Heart left ventricle (tissue), 16 donors: ENCODE data around the gene CINP. TPM values are rescaled to one million over a fixed set of nuclear protein-coding genes. Genes with fewer than 3 reads are reported as not detected.
"Not testable (repeated sequence)": the region's sequence is repeated elsewhere in the genome, so short reads cannot be mapped to it uniquely, and the experiment has no call there.

ENCODE experiments used
- ATAC-seq, 4 donors: fragments of 200-7000 bp; cut with Tn5 transposase; one replicate each; pipeline ENCODE4 v1.9.1; 2020 to 2022; ENCODE audit warnings: moderate library complexity in 4 of 4, mild to moderate bottlenecking in 3 of 4, moderate number of reproducible peaks in 1 of 4
- DNase-seq, 5 donors: peaks; one replicate each; pipeline ENCODE4 v3.0.0-alpha.2; 2020
- H3K27ac ChIP-seq, 12 donors: fragments of 200-600 bp; sonication (generic) in 4 of 12; one replicate each; pipeline versions ENCODE4 v1.5.0 to v1.8.0; 2016 to 2022; ENCODE audit warnings: mild to moderate bottlenecking in 2 of 12
- H3K27me3 ChIP-seq, 9 donors: fragments of 200-600 bp; sonication (generic) in 2 of 9; one replicate each; pipeline versions ENCODE4 v1.5.1 to v1.8.0; 2016 to 2022; ENCODE audit warnings: mild to moderate bottlenecking in 3 of 9
- H3K36me3 ChIP-seq, 9 donors: fragments of 200-600 bp; sonication (generic) in 2 of 9; one replicate each; pipeline versions ENCODE4 v1.5.0 to v1.8.0; 2018 to 2022; ENCODE audit warnings: mild to moderate bottlenecking in 2 of 9
- H3K4me1 ChIP-seq, 12 donors: fragments of 200-600 bp; sonication (generic) in 4 of 12; one replicate each; pipeline versions ENCODE4 v1.5.0 to v1.8.0; 2016 to 2022; ENCODE audit warnings: mild to moderate bottlenecking in 3 of 12
- H3K4me3 ChIP-seq, 12 donors: fragments of 200-600 bp; sonication (generic) in 4 of 12; one replicate each; pipeline versions ENCODE4 v1.5.0 to v1.8.0; 2017 to 2022; ENCODE audit warnings: mild to moderate bottlenecking in 9 of 12, moderate library complexity in 4 of 12
- H3K9me3 ChIP-seq, 12 donors: fragments of 200-600 bp; sonication (generic) in 4 of 12; one replicate each; pipeline versions ENCODE4 v1.5.0 to v1.8.0; 2016 to 2022; ENCODE audit warnings: mild to moderate bottlenecking in 1 of 12
- CTCF ChIP-seq, 12 donors: fragments of 200-600 bp; sonication (generic) in 4 of 12; IDR thresholded peaks; one replicate each; pipeline versions ENCODE4 v1.5.0 to v1.8.0; 2018 to 2022; ENCODE audit warnings: antibody characterized with exemption in 12 of 12, mild to moderate bottlenecking in 5 of 12
- POLR2A ChIP-seq, 2 donors: fragments of 450-650 bp; IDR thresholded peaks; one replicate each; pipeline ENCODE4 v1.6.1; 2017; ENCODE audit warnings: antibody characterized with exemption in 2 of 2, mild to moderate bottlenecking in 2 of 2, moderate library complexity in 2 of 2
- WGBS, 4 donors: extraction: QIAGEN DNeasy Blood & Tissue Kit in 2 of 4; methylation state at CpG; one replicate each; pipeline versions ENCODE4 v1.1.5 to v1.1.7; 2013 to 2018; 5-methylcytosine and 5-hydroxymethylcytosine counted together
- intact Hi-C, 10 donors: fragments of 100-400 bp; cut with DNase I; formaldehyde crosslinking; loops; one replicate each; pipeline versions ENCODE4 v1.11.1 to v1.14.2; 2022
- polyA plus RNA-seq, 2 donors: library from polyadenylated mRNA; stranded (reverse); fragments of 200-250 nt; gene quantifications; one replicate each; pipeline ENCODE4 v1.2.3, GENCODE V29; 2013
- total RNA-seq, 9 donors: library from RNA; depleted of rRNA in 2 of 9; stranded (reverse); fragments of >200 nt in 2 of 9; fragmentation: NEBNext Ultra II Directional in 3 of 9; extraction: Animal tissue kit (Norgen Biotek cat#: 25700) in 3 of 9; gene quantifications; one replicate each; pipeline versions ENCODE4 v1.1.0 to v1.2.4, GENCODE V29; 2016 to 2023
- donor health status: ischemic (EF 13 %, LVEDD 7.1; RV severe dilation, severe dysfunction).
- donor health status: healthy with polysubstance abuse.
- donor health status: DM: no; HTN: yes; CAD: no.
- donor health status: DM: no; HTN: no; CAD: no.
- donor health status: ischemic (EF 25% LVEDD 6.9; RV normal size, moderate dysfunction).
- donor health status: ischemic (EF 25% LVEDD 5.7; RV mildly dilated, moderate dysfunction).
- donor health status: healthy.
- donor health status: DM: yes; HTN: yes; CAD: no.
- donor health status: ischemic (EF 35%, LVEDD 5.7; RV mildly dilated, moderate dysfunction).
- donor health status: nonischemic (EF 11% LVEDD 7.7; RV severe dilation, severe dysfunction).
- donor health status: DM: yes; HTN: yes; CAD: no.
- donor health status: PGD.
- donor health status: ischemic (EF 29% LVEDD 5.4; RV normal size, mild dysfunction).
- donor health status: nonischemic (EF 23%, LVEDD 6.1; RV moderate dilation, normal function).

CINP gene
- total and polyA plus RNA-seq, 11 donors = 26.4 to 51.6 (median 35.3) TPM

GRCh38 chr14:102304611-102305506 lies 57.8 kb downstream of the CINP start, which contains the start of gene MOK:
TSS of gene MOK (minus strand) at chr14:102305164. CDS start at chr14:102304968, 196 bp downstream.
- Histone ChIP-seq H3K4me3 (peak within 1 kb of the TSS; percentile 66 to 79 (median 73)), H3K4me1 (peaks cover 0 to 15% (median 6%) of the 10 kb centered on the region in 12 donors), H3K27ac (peak within 1 kb of the TSS; percentile 34 to 88 (median 76)), H3K9me3 (no peaks in the 10 kb centered on the region), H3K27me3 (no peaks in the 10 kb centered on the region), H3K36me3 (no peaks in the 10 kb centered on the region)
- DNase-seq (peak; percentile 96 to 98 (median 97)), ATAC-seq (peak; percentile 98 to 99 (median 99))
- WGBS, 4 donors = 1 to 3% (median 2%) methylated on average over 43 to 53 of the region's 53 CpGs
- TF ChIP-seq POLR2A (IDR thresholded peaks at IDR 0.05) = peak in 1 of 2 donors; percentile 31
- TF ChIP-seq CTCF (IDR thresholded peaks at IDR 0.05) = peak in 1 of 12 donors; percentile 16
- intact Hi-C loops = no loop called here

- Histone ChIP-seq H3K9me3 (no peaks in the 10 kb centered on the region), H3K27me3 (no peaks in the 10 kb centered on the region), H3K4me3 (peak overlapping the region in 3 of 12 donors; percentile 6 to 74 (median 70)), H3K36me3 (no peaks in the 10 kb centered on the region), H3K27ac (no peak overlapping the region), H3K4me1 (peaks cover 0 to 15% (median 6%) of the 10 kb centered on the region in 12 donors)
- 93 to 96% (median 94%) methylated on average over 3 of the region's 3 CpGs for WGBS, 4 donors
- DNase-seq = no peak
- TF ChIP-seq POLR2A (IDR thresholded peaks at IDR 0.05) = no peak
- TF ChIP-seq CTCF (IDR thresholded peaks at IDR 0.05) = no peak
- ATAC-seq = no peak
- intact Hi-C loops = no loop called here
Observed at GRCh38 chr14:102303664-102304063, 59.0 kb downstream of the CINP start.

- 87 to 95% (median 91%) methylated on average over 12 of the region's 12 CpGs for WGBS, 4 donors
- intact Hi-C loops = not testable (repeated sequence)
Observed at GRCh38 chr14:102298303-102299070, 64.2 kb downstream of the CINP start.

More at GRCh38 chr14:102298303-102299070, 64.2 kb downstream of the CINP start:
- DNase-seq, H3K9me3 ChIP-seq, ATAC-seq, H3K27ac ChIP-seq, H3K36me3 ChIP-seq, H3K27me3 ChIP-seq, H3K4me3 ChIP-seq: not testable (repeated sequence)
- H3K4me1 ChIP-seq = peaks cover 0 to 17% (median 6%) of the 10 kb centered on the region in 12 donors

Other genes with a start within 250 kb of the CINP start
- gene WDR20, start 223.0 kb downstream of the CINP start, total RNA-seq = 10 to 100 TPM; 15.8 to 26.5 (median 21.2) TPM
- gene WDR20, start 223.0 kb downstream of the CINP start, polyA plus RNA-seq = 10 to 100 TPM; 10.4 to 15.9 TPM
- 10 to 100 TPM in 6 of 9 donors, 1 to 10 TPM in 3; 8.7 to 14.4 (median 12.7) TPM for gene MOK, start 57.7 kb downstream of the CINP start, total RNA-seq
- gene MOK, start 57.7 kb downstream of the CINP start, polyA plus RNA-seq = 10 to 100 TPM in 1 of 2 donors, 1 to 10 TPM in 1; 10.0 to 18.1 TPM
- gene ZNF839, start 43.1 kb downstream of the CINP start, total RNA-seq = 10 to 100 TPM in 2 of 9 donors, 1 to 10 TPM in 7; 4.8 to 12.3 (median 8.9) TPM
- gene ZNF839, start 43.1 kb downstream of the CINP start, polyA plus RNA-seq = 1 to 10 TPM; 4.3 to 7.1 TPM
- 10 to 100 TPM; 16.8 to 30.6 (median 27.8) TPM for gene TECPR2, start 51 bp upstream of the CINP start, total RNA-seq
- gene TECPR2, start 51 bp upstream of the CINP start, polyA plus RNA-seq = 10 to 100 TPM in 1 of 2 donors, 1 to 10 TPM in 1; 9.9 to 15.8 TPM
- 100 to 1,000 TPM in 6 of 9 donors, 10 to 100 TPM in 3; 77.6 to 271 (median 141) TPM for gene ANKRD9, start 146.9 kb upstream of the CINP start, total RNA-seq
- gene ANKRD9, start 146.9 kb upstream of the CINP start, polyA plus RNA-seq = 10 to 100 TPM; 42.2 to 60.2 TPM
- 10 to 100 TPM in 6 of 9 donors, 1 to 10 TPM in 3; 8.5 to 20.9 (median 12.8) TPM for gene RCOR1, start 229.8 kb upstream of the CINP start, total RNA-seq
- gene RCOR1, start 229.8 kb upstream of the CINP start, polyA plus RNA-seq = 10 to 100 TPM in 1 of 2 donors, 1 to 10 TPM in 1; 2.7 to 11.1 TPM